ENCODE measurements around the gene GPHN. TPM values are rescaled to one million over a fixed set of nuclear protein-coding genes. Genes with fewer than 3 reads are reported as not detected.

GPHN gene
- total and polyA plus RNA-seq, 2 of the 8 experiments (the other 6 are each of a cell fraction or from before 2014, with no cell fraction given): 6.0 to 16.0 TPM

DNA sequence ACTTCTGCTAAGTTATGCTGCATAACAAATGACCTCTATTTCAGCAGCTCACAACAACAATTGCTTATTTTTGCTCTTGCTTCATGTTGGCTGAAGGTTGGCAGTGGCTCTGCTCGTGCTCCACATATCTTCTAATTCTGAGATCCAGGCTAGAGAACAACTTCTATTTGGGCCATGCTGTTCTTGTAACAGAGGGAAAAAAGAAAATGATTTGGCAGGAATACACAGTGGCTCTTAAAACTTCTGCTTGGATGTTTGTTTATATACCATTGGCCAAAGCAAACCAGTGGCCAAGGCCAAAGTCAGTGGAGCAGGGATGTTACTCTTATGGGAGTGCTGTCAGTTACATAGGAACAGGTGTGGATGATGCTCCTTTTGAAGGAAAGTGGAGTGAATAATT is 32.1 kb downstream of the GPHN start:
- Histone ChIP-seq H3K27me3 (replicated peaks in 1 of 4; ENCODE audit: control insufficient read depth in 3 of 4, extremely low read depth in 1 of 4, insufficient read depth in 3 of 4, low read length in 3 of 4) (no peaks in the 10 kb centered on the region), H2AFZ (ENCODE audit: low read length) (no peak overlapping the region), H3K4ac (replicated peaks; ENCODE audit: insufficient read length, low read depth, low read length) (no peak overlapping the region), H4K20me1 (replicated peaks in 1 of 2; ENCODE audit: control insufficient read depth in 1 of 2, insufficient read depth in 2 of 2, low read length in 2 of 2) (no peaks in the 10 kb centered on the region), H3K56ac (replicated peaks; ENCODE audit: insufficient read length, low read depth, low read length) (no peak overlapping the region), H2BK15ac (ENCODE audit: low read length) (no peak overlapping the region), H3K9ac (replicated peaks in 1 of 4; ENCODE audit: extremely low read depth in 1 of 4, low read depth in 3 of 4, low read length in 3 of 4) (no peak overlapping the region), H2AK5ac (ENCODE audit: low read depth, low read length) (no peak overlapping the region), H3K18ac (ENCODE audit: extremely low read depth, low read length) (no peak overlapping the region), H2BK5ac (ENCODE audit: low read depth, low read length) (no peak overlapping the region), H3K79me1 (ENCODE audit: low read depth, low read length) (peaks cover 5% of the 10 kb centered on the region; the same call in 1 of the 2 replicates), H2BK20ac (ENCODE audit: low read length) (no peak overlapping the region), H3K14ac (ENCODE audit: insufficient read length) (no peak overlapping the region), H3K36me3 (ENCODE audit: control insufficient read depth in 2 of 4, insufficient read depth in 4 of 4, low read length in 3 of 4) (no peaks in the 10 kb centered on the region), H2BK120ac (replicated peaks; ENCODE audit: low read depth, low read length) (no peak overlapping the region), H2BK12ac (ENCODE audit: low read depth, low read length) (no peak overlapping the region), H3K23me2 (ENCODE audit: low read depth, low read length) (no peaks in the 10 kb centered on the region), H3K23ac (ENCODE audit: insufficient read length) (no peak overlapping the region), H3K4me3 (ENCODE audit: extremely low read depth in 1 of 4, insufficient read depth in 2 of 4, low read depth in 3 of 4, low read length in 4 of 4) (no peak overlapping the region), H4K5ac (ENCODE audit: insufficient read length, low read depth, low read length) (no peak overlapping the region), H3K79me2 (ENCODE audit: control insufficient read depth in 1 of 2, insufficient read depth in 2 of 2, low read length in 2 of 2) (peaks cover 0 to 42% of the 10 kb centered on the region in 2 experiments; a peak in 2 of 4 replicates), H3K9me3 (ENCODE audit: insufficient read depth in 2 of 2, low read depth in 1 of 2, low read length in 1 of 2) (no peaks in the 10 kb centered on the region; a peak in 1 of 4 replicates), H3K27ac (ENCODE audit: low read depth, low read length) (no peak overlapping the region), H4K8ac (ENCODE audit: extremely low read depth, insufficient read depth, low read length) (no peak overlapping the region), H3K4me2 (ENCODE audit: insufficient read depth in 1 of 2, low read depth in 2 of 2, low read length in 2 of 2) (no peak overlapping the region), H4K91ac (replicated peaks; ENCODE audit: insufficient read length, low read length) (no peak overlapping the region), H3K4me1 (replicated peaks in 1 of 4; ENCODE audit: control insufficient read depth in 3 of 4, insufficient read depth in 4 of 4, low read length in 3 of 4) (no peaks in the 10 kb centered on the region; a peak in 1 of 7 replicates)
- FAIRE-seq (no peak), DNase-seq (ENCODE audit: low read depth in 1 of 2, low spot score in 2 of 2) (no peak)
- WGBS, 2 experiments (ENCODE audit: extremely low coverage in 1 of 2, insufficient coverage in 1 of 2, insufficient read length in 1 of 2, insufficient replicate concordance in 2 of 2, low coverage in 1 of 2, low lambda C conversion rate in 2 of 2, missing lambda C conversion rate in 1 of 2): 90% methylated on average over 1 of the region's 1 CpG; no CpG with 5 or more reads in 1 of the 2 experiments
- ChIA-PET POLR2A (ENCODE audit: partially characterized antibody) (no interaction called here), CTCF (ENCODE audit: partially characterized antibody) (no interaction called here)
- TF ChIP-seq TCF12 (IDR thresholded peaks at IDR 0.05; ENCODE audit: low read depth, low read length) (no peak), NANOG (IDR thresholded peaks at IDR 0.05; ENCODE audit: insufficient read depth, low read depth, low read length, poor library complexity, severe bottlenecking) (no peak), CREB1 (IDR thresholded peaks at IDR 0.05) (no peak), TBP (IDR thresholded peaks at IDR 0.05; ENCODE audit: low read depth, low read length) (no peak), CBX5 (IDR thresholded peaks at IDR 0.05; ENCODE audit: low read depth, low read length) (no peak), SP2 (IDR thresholded peaks at IDR 0.05; ENCODE audit: low read length) (no peak), SIN3A (conservative IDR thresholded peaks at IDR 0.05 in 1 of 2, IDR thresholded peaks at IDR 0.05 in 1 of 2; ENCODE audit: low read depth in 1 of 2, low read length in 2 of 2) (no peak)
- TF ChIP-seq, protein P1, sequence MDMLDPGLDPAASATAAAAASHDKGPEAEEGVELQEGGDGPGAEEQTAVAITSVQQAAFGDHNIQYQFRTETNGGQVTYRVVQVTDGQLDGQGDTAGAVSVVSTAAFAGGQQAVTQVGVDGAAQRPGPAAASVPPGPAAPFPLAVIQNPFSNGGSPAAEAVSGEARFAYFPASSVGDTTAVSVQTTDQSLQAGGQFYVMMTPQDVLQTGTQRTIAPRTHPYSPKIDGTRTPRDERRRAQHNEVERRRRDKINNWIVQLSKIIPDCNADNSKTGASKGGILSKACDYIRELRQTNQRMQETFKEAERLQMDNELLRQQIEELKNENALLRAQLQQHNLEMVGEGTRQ (IDR thresholded peaks at IDR 0.05; ENCODE audit: low read length): no peak
- TF ChIP-seq, protein P2, sequence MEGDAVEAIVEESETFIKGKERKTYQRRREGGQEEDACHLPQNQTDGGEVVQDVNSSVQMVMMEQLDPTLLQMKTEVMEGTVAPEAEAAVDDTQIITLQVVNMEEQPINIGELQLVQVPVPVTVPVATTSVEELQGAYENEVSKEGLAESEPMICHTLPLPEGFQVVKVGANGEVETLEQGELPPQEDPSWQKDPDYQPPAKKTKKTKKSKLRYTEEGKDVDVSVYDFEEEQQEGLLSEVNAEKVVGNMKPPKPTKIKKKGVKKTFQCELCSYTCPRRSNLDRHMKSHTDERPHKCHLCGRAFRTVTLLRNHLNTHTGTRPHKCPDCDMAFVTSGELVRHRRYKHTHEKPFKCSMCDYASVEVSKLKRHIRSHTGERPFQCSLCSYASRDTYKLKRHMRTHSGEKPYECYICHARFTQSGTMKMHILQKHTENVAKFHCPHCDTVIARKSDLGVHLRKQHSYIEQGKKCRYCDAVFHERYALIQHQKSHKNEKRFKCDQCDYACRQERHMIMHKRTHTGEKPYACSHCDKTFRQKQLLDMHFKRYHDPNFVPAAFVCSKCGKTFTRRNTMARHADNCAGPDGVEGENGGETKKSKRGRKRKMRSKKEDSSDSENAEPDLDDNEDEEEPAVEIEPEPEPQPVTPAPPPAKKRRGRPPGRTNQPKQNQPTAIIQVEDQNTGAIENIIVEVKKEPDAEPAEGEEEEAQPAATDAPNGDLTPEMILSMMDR (IDR thresholded peaks at IDR 0.05; ENCODE audit: control extremely low read depth in 1 of 3, insufficient read depth in 1 of 3, low read depth in 1 of 3, low read length in 3 of 3): no peak

Data from H1 (cell line).